ENCODE results near the gene SOBP.

DNA sequence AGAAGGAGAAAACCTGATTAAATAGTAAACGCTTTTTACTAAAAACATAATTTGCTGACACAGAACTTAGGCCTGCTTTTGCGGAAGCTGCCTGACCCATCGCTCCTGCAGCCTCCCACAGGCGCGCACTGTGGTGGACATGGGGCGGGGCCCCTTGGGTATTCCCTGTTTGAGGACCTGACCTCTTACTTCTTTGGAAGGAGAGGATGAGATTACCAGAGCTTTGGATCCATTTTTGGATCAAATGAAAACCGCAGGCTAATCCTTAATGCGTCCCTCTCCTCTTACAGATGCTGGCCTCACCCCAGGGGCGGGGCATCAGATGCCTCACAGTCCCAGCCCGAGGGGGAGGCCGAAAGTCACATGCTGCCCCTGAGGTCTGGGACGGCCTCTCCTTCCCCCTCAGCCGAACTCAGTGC is 183.2 kb downstream of the SOBP start:
- no peak for TF ChIP-seq POLR2A (IDR thresholded peaks at IDR 0.05; ENCODE audit: low read depth, low read length)
- TF ChIP-seq, protein P1, sequence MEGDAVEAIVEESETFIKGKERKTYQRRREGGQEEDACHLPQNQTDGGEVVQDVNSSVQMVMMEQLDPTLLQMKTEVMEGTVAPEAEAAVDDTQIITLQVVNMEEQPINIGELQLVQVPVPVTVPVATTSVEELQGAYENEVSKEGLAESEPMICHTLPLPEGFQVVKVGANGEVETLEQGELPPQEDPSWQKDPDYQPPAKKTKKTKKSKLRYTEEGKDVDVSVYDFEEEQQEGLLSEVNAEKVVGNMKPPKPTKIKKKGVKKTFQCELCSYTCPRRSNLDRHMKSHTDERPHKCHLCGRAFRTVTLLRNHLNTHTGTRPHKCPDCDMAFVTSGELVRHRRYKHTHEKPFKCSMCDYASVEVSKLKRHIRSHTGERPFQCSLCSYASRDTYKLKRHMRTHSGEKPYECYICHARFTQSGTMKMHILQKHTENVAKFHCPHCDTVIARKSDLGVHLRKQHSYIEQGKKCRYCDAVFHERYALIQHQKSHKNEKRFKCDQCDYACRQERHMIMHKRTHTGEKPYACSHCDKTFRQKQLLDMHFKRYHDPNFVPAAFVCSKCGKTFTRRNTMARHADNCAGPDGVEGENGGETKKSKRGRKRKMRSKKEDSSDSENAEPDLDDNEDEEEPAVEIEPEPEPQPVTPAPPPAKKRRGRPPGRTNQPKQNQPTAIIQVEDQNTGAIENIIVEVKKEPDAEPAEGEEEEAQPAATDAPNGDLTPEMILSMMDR (IDR thresholded peaks at IDR 0.05; ENCODE audit: extremely low read depth in 1 of 2, insufficient read depth in 1 of 2, low read depth in 1 of 2, low read length in 2 of 2), result no peak
